Coronary artery (tissue), 2 donors: ENCODE data around the gene RALGPS2.

Experiments used
- DNase-seq: peaks from one replicate; pipeline ENCODE4 v3.0.0-alpha.2; 2017; ENCODE audit warnings: low spot score
- H3K27ac ChIP-seq, 2 donors: fragments of 200-600 bp; sonication (generic); one replicate each; pipeline ENCODE4 v1.5.1; 2016 to 2019
- H3K4me3 ChIP-seq: fragments of 200-600 bp; sonication (generic); 2 replicates; pipeline ENCODE4 v1.5.1; 2016; ENCODE audit warnings: mild to moderate bottlenecking, moderate library complexity
- TF ChIP-seq, protein P1 (sequence below): fragments of 200-600 bp; sonication (generic); IDR thresholded peaks from one replicate; pipeline ENCODE4 v1.5.1; 2019; ENCODE audit warnings: antibody characterized with exemption

RALGPS2 gene

GRCh38 chr1:178702146-178702545, 22.9 kb upstream of the RALGPS2 start:
- no peak overlapping the region for H3K27ac ChIP-seq
- TF ChIP-seq, protein P1, sequence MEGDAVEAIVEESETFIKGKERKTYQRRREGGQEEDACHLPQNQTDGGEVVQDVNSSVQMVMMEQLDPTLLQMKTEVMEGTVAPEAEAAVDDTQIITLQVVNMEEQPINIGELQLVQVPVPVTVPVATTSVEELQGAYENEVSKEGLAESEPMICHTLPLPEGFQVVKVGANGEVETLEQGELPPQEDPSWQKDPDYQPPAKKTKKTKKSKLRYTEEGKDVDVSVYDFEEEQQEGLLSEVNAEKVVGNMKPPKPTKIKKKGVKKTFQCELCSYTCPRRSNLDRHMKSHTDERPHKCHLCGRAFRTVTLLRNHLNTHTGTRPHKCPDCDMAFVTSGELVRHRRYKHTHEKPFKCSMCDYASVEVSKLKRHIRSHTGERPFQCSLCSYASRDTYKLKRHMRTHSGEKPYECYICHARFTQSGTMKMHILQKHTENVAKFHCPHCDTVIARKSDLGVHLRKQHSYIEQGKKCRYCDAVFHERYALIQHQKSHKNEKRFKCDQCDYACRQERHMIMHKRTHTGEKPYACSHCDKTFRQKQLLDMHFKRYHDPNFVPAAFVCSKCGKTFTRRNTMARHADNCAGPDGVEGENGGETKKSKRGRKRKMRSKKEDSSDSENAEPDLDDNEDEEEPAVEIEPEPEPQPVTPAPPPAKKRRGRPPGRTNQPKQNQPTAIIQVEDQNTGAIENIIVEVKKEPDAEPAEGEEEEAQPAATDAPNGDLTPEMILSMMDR: no peak

GRCh38 chr1:178704833-178705232, 20.2 kb upstream of the RALGPS2 start:
- Histone ChIP-seq H3K27ac (no peak overlapping the region), H3K4me3 (no peak overlapping the region)
- TF ChIP-seq, protein P1: no peak
- no peak for DNase-seq

More at GRCh38 chr1:178702146-178702545, 22.9 kb upstream of the RALGPS2 start:
- no peak for DNase-seq
- H3K4me3 ChIP-seq: no peak overlapping the region

DNA sequence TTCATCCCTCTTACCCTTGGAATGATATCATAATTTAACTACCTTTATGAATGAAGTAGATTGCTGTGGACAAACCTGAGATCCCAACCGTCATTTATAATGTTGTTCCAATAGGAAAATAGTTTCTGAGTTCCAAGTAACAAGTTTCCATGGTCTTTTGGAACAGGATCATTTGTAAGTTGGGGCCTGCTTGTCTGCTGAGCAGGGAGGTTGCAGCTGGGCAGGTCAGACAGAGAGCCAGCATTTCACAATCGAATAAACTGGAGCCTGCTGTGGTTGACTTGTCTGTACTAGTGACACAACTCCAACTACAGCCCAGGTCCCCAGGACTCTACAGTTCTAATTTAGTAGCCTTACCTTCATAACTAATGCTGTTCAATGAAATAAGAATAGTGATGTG, 18.6 kb upstream of the RALGPS2 start:
- no peak for DNase-seq

DNA sequence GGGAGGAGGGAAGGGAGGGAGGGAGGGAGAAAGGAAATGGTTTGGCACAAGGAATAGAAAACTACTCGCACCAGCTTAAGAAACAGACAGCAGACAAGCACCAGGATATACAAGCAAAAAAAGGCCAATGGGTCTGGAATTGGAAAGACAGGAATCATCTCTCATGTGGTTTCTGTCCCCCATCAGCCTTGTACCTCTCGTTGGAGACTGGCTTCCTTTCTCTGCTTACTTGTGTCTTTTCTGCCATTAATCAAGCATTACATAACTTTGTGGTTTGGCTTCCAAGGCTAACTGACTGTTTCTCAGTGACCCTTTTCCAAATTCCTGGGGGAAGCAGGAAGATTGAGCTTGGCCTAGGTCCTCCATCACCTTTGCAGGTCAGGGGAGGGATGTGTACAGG, 11.8 kb upstream of the RALGPS2 start:
- Histone ChIP-seq H3K27ac (no peak overlapping the region), H3K4me3 (no peak overlapping the region)
- TF ChIP-seq, protein P1: no peak
- DNase-seq: no peak

More for the DNA sequence above, 18.6 kb upstream of the RALGPS2 start:
- no peak overlapping the region for H3K4me3 ChIP-seq
- TF ChIP-seq, protein P1: no peak
- no peak overlapping the region for H3K27ac ChIP-seq

DNA sequence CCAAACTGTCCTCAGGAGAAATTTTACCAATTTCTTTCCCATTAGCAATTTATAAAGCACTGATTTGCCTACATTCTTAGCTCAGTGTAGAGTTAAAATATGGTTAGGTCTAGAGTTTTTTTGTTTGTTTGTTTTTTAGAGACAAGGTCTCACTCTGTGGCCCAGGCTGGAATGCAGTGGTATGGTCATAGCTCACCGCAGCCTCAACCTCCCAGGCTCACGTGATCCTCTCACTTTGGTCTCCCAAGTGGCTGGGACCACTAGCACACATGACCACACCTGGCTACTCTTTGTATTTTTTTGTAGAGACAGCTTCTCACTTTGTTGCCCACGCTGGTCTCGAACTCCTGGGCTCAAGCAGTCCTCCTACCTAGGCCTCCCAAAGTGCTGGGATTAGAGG, 10.6 kb upstream of the RALGPS2 start:
- H3K27ac ChIP-seq: no peak overlapping the region
- TF ChIP-seq, protein P1: no peak
- no peak overlapping the region for H3K4me3 ChIP-seq
- no peak for DNase-seq

GRCh38 chr1:178716111-178716510, 8.9 kb upstream of the RALGPS2 start:
- no peak overlapping the region for H3K4me3 ChIP-seq
- no peak for DNase-seq
- no peak overlapping the region for H3K27ac ChIP-seq
- TF ChIP-seq, protein P1: no peak

GRCh38 chr1:178718520-178718919, 6.5 kb upstream of the RALGPS2 start:
- H3K27ac ChIP-seq: no peak overlapping the region
- no peak for DNase-seq
- TF ChIP-seq, protein P1: no peak
- no peak overlapping the region for H3K4me3 ChIP-seq
